IMR-90 (cell line): ENCODE results near the gene ADCK2. TPM values are rescaled to one million over a fixed set of nuclear protein-coding genes. Genes with fewer than 3 reads are reported as not detected.

Experiments
- ATAC-seq: fragments of 200-7000 bp; cut with Tn5 transposase; 2 replicates; pipeline ENCODE4 v1.9.1; 2020; ENCODE audit warnings: low read depth, mild to moderate bottlenecking, moderate library complexity
- BruUV-seq: library from RNA; stranded (reverse); fragments of 400-500 nt; replicated peaks from 2 replicates; lab custom pipeline; 2021; lab: Mats Ljungman, UMichigan
- CTCF ChIA-PET: fragments of 300-600 bp; formaldehyde crosslinking; extraction: SDS; loops from one replicate; lab custom pipeline; 2021; ENCODE audit warnings: antibody characterized with exemption; lab: Yijun Ruan, JAX
- POLR2A ChIA-PET: fragments of 300-600 bp; sonication (Branson Sonifier 250); formaldehyde crosslinking; loops from one replicate; lab custom pipeline; 2022; ENCODE audit warnings: antibody characterized with exemption; ENCODE audit not compliant: unreplicated experiment; lab: Charles Lee
- DNase-seq: peaks from one replicate; pipeline ENCODE4 v3.0.0; 2013
- H2AFZ ChIP-seq: replicated peaks from 2 replicates; pipeline ENCODE3; 2013; ENCODE audit warnings: low read length, mild to moderate bottlenecking; ENCODE audit not compliant: poor library complexity
- H2AK5ac ChIP-seq: 2 replicates; pipeline ENCODE4 v1.6.1; 2013; ENCODE audit warnings: low read depth, low read length, inconsistent platforms
- H2AK9ac ChIP-seq: replicated peaks from 2 replicates; pipeline ENCODE3; 2013; ENCODE audit warnings: mild to moderate bottlenecking, low read depth, low read length, moderate library complexity; ENCODE audit not compliant: poor library complexity
- H2BK120ac ChIP-seq: 2 replicates; pipeline ENCODE4 v1.6.1; 2013; ENCODE audit warnings: low read depth, low read length, inconsistent platforms
- H2BK15ac ChIP-seq: 3 replicates; pipeline ENCODE4 v1.6.1; 2013; ENCODE audit warnings: low read depth, low read length, inconsistent platforms
- H2BK20ac ChIP-seq: 2 replicates; pipeline ENCODE4 v1.6.1; 2013; ENCODE audit warnings: low read depth, mild to moderate bottlenecking, inconsistent platforms, low read length, moderate library complexity
- H2BK5ac ChIP-seq: 2 replicates; pipeline ENCODE4 v1.6.1; 2013; ENCODE audit warnings: mild to moderate bottlenecking, low read depth, low read length, inconsistent platforms; ENCODE audit not compliant: poor library complexity, severe bottlenecking
- H3K14ac ChIP-seq: replicated peaks from 2 replicates; pipeline ENCODE4 v1.6.1; 2013; ENCODE audit warnings: low read depth, low read length, inconsistent platforms
- H3K18ac ChIP-seq: 2 replicates; pipeline ENCODE4 v1.6.1; 2013; ENCODE audit warnings: low read depth, low read length, control low read depth
- H3K23ac ChIP-seq: 2 replicates; pipeline ENCODE4 v1.6.1; 2013; ENCODE audit warnings: low read depth, low read length, inconsistent platforms
- H3K27ac ChIP-seq: 2 replicates; pipeline ENCODE4 v1.5.1; 2013; ENCODE audit warnings: mild to moderate bottlenecking, control low read depth, low read length; ENCODE audit not compliant: insufficient read depth
- H3K27me3 ChIP-seq: 2 replicates; pipeline ENCODE4 v1.6.1; 2013; ENCODE audit warnings: low read length; ENCODE audit not compliant: control insufficient read depth, insufficient read depth
- H3K36me3 ChIP-seq: 2 replicates; pipeline ENCODE4 v1.6.1; 2013; ENCODE audit warnings: low read length, mixed read lengths; ENCODE audit not compliant: control insufficient read depth, insufficient read depth
- H3K4ac ChIP-seq: 2 replicates; pipeline ENCODE4 v1.6.1; 2013; ENCODE audit warnings: low read depth, low read length, inconsistent platforms
- H3K4me1 ChIP-seq: 2 replicates; pipeline ENCODE4 v1.6.1; 2013; ENCODE audit warnings: low read length, mixed read lengths; ENCODE audit not compliant: control insufficient read depth, insufficient read depth
- H3K4me2 ChIP-seq: 2 replicates; pipeline ENCODE4 v1.6.1; 2013; ENCODE audit warnings: low read depth, mild to moderate bottlenecking, control low read depth, low read length, moderate library complexity
- H3K4me3 ChIP-seq: 2 replicates; pipeline ENCODE4 v1.5.1; 2013; ENCODE audit warnings: low read depth, mild to moderate bottlenecking, control low read depth, low read length, moderate library complexity; ENCODE audit not compliant: insufficient read depth
- H3K56ac ChIP-seq: 2 replicates; pipeline ENCODE4 v1.6.1; 2013; ENCODE audit warnings: low read length, inconsistent platforms; ENCODE audit not compliant: insufficient read depth; ENCODE audit errors: extremely low read depth
- H3K79me1 ChIP-seq, 2 experiments: 2 replicates each; pipeline ENCODE4 v1.6.1; 2013; ENCODE audit warnings: low read length in 2 of 2, inconsistent platforms in 1 of 2, low read depth in 1 of 2
- H3K9ac ChIP-seq: 2 replicates; pipeline ENCODE4 v1.6.1; 2013; ENCODE audit warnings: low read depth, low read length, control low read depth
- H3K9me1 ChIP-seq: 2 replicates; pipeline ENCODE4 v1.6.1; 2013; ENCODE audit warnings: low read length, inconsistent platforms; ENCODE audit not compliant: insufficient read depth
- H3K9me3 ChIP-seq: 2 replicates; pipeline ENCODE4 v1.6.1; 2013; ENCODE audit warnings: low read length; ENCODE audit not compliant: control insufficient read depth, insufficient read depth
- H4K20me1 ChIP-seq: 2 replicates; pipeline ENCODE4 v1.6.1; 2013; ENCODE audit warnings: low read length, inconsistent platforms; ENCODE audit not compliant: insufficient read depth
- H4K5ac ChIP-seq: 2 replicates; pipeline ENCODE4 v1.6.1; 2013; ENCODE audit warnings: mild to moderate bottlenecking, low read depth, low read length, control low read depth
- H4K8ac ChIP-seq, 2 experiments: 2 replicates each; pipeline ENCODE4 v1.6.1; 2013; ENCODE audit warnings: low read depth in 2 of 2, low read length in 2 of 2, control low read depth in 1 of 2, inconsistent platforms in 1 of 2
- H4K91ac ChIP-seq: 2 replicates; pipeline ENCODE4 v1.6.1; 2013; ENCODE audit warnings: low read depth, low read length, inconsistent platforms; ENCODE audit not compliant: insufficient read depth
- MXI1 ChIP-seq: IDR thresholded peaks from 2 replicates; pipeline ENCODE4 v1.6.1; 2012; ENCODE audit warnings: low read depth, mild to moderate bottlenecking, low read length, moderate library complexity, borderline replicate concordance
- SMC3 ChIP-seq: fragments of 150-350 bp; IDR thresholded peaks from 2 replicates; pipeline ENCODE4 v1.6.1; 2016; ENCODE audit warnings: low read depth, mild to moderate bottlenecking, antibody characterized with exemption, low read length, moderate library complexity
- whole genome bisulfite sequencing, 2 experiments: methylation state at CpG; one replicate each; pipeline versions ENCODE4 v1.1.5 to v1.1.7; 2013; ENCODE audit warnings: missing lambda C conversion rate in 2 of 2; ENCODE audit not compliant: insufficient read length in 1 of 2; ENCODE audit errors: extremely low coverage in 2 of 2; 5-methylcytosine and 5-hydroxymethylcytosine counted together
- dilution Hi-C: fragments of 300-500 bp; cut with HindIII; formaldehyde crosslinking; loops from one replicate; pipeline ENCODE4 v1.14.3; 2018; ENCODE audit warnings: low sequenced_read_pairs; ENCODE audit not compliant: unreplicated experiment
- in situ Hi-C: fragments of 300-500 bp; cut with MboI; formaldehyde crosslinking; loops from 3 replicates; pipeline ENCODE4 v1.14.3; 2019; ENCODE audit warnings: low sequenced_read_pairs, inconsistent platforms, mixed read lengths
- intact Hi-C: fragments of 100-400 bp; cut with micrococcal nuclease; formaldehyde crosslinking; loops from 2 replicates; pipeline ENCODE4 v1.10.0; 2022
- polyA plus RNA-seq, 3 experiments: library from polyadenylated mRNA; depleted of rRNA; stranded (reverse); fragments of >200 nt; gene quantifications; 2 replicates each; pipeline ENCODE4 v1.2.3, GENCODE V29; 2012; ENCODE audit warnings: low replicate concordance in 1 of 3
- total RNA-seq: library from RNA; depleted of rRNA; stranded (reverse); fragments of >200 nt; gene quantifications from 2 replicates; pipeline ENCODE4 v1.2.3, GENCODE V29; 2012

Gene ADCK2
- total and polyA plus RNA-seq, 2 of the 4 experiments (the other 2 are of a cell fraction) = 7.1 to 10.0 TPM

- H3K18ac ChIP-seq = no peak overlapping the region
- ChIA-PET POLR2A (no interaction called here), CTCF (no interaction called here)
- BruUV-seq = no TSS peak
- no peak overlapping the region for H3K4me3 ChIP-seq
- no peaks in the 10 kb centered on the region for H3K27me3 ChIP-seq
- H2BK120ac ChIP-seq = no peak overlapping the region
- H3K27ac ChIP-seq = no peak overlapping the region
- WGBS, 2 experiments = no CpG with 5 or more reads among the region's 2 CpGs
- H2BK5ac ChIP-seq = no peak overlapping the region
- no peak overlapping the region for H2AFZ ChIP-seq
- no peaks in the 10 kb centered on the region for H3K9me3 ChIP-seq
- H3K14ac ChIP-seq = no peak overlapping the region
- H3K4ac ChIP-seq = no peak overlapping the region
- no peak overlapping the region for H2AK5ac ChIP-seq
- no peaks in the 10 kb centered on the region for H3K4me1 ChIP-seq
- no peak overlapping the region for H3K9ac ChIP-seq
- no peak overlapping the region for H2BK20ac ChIP-seq
- dilution Hi-C loops = no loop called here
- no peak for ATAC-seq
- H3K9me1 ChIP-seq = no peaks in the 10 kb centered on the region
- H3K23ac ChIP-seq = no peak overlapping the region
- TF ChIP-seq MXI1 = no peak
- TF ChIP-seq SMC3 = no peak
- no peak for DNase-seq
- H4K5ac ChIP-seq = no peak overlapping the region
- no peak overlapping the region for H4K91ac ChIP-seq
- no peak overlapping the region for H2BK15ac ChIP-seq
- no peak overlapping the region for H2AK9ac ChIP-seq
- 0 out of 4 replicates have a peak, but pooled peaks cover 0 to 3% of the 10 kb centered on the region in 2 experiments for H3K79me1 ChIP-seq
- H3K36me3 ChIP-seq = peaks cover 2% of the 10 kb centered on the region; the same call in 1 of the 2 replicates
- H4K8ac ChIP-seq = no peak overlapping the region
- H4K20me1 ChIP-seq = no peaks in the 10 kb centered on the region
- intact Hi-C loops = no loop called here
- in situ Hi-C loops = no loop called here
- no peak overlapping the region for H3K56ac ChIP-seq
- no peak overlapping the region for H3K4me2 ChIP-seq
Measured at GRCh38 chr7:140734096-140734495, 61.4 kb downstream of the ADCK2 start.
